HG03280 (cell line): ENCODE measurements around the gene SYT9.

Source experiments
- ATAC-seq: cut with Tn5 transposase; IDR thresholded peaks from one replicate; pipeline ENCODE4 v1.9.1; 2021; ENCODE audit warnings: mild to moderate bottlenecking, moderate library complexity; ENCODE audit not compliant: unreplicated experiment

The SYT9 gene

GRCh38 chr11:7421136-7421535, 169.4 kb downstream of the SYT9 start:
- ATAC-seq = no peak

- no peak for ATAC-seq
Measured at GRCh38 chr11:7422544-7423331, 171.0 kb downstream of the SYT9 start.

DNA sequence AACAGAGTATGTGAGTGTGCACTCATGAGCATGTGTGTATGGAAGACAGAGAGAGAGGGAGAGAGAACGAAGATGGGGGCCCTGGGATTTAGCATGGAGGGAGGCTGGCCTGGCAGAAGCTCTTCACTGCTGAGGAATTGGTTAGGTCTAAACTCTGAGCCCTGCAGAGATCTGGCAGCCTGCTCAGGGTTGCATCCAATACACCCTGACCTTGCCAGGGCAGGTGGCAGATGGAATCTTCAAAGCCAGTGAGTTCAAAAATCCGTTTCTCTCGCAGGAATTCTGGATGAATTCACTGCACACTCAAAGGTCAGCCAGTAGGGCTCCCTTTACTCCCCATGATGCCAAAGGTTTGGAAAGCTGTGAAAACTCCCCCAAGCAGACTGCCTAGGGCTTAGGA, 172.2 kb downstream of the SYT9 start:
- ATAC-seq = no peak

DNA sequence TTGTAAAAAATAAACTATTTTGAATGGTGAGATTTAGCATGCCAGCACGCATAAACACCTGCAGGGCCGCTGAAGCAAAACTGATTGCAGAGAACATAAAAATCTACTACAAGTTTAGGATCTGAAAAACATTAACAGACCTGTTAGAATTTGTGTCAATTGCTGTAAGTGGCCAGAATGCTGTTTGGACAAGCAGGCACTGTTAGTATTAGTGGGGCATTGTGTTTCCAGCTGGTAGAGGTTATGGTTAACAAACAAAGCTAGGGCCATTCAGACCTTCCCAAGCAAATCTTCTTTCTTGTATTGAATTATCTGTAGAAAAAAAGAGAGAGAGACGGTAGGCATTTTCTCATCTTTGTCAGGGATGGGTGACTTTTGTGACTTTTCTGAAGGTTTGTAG, 176.0 kb downstream of the SYT9 start:
- ATAC-seq = no peak

DNA sequence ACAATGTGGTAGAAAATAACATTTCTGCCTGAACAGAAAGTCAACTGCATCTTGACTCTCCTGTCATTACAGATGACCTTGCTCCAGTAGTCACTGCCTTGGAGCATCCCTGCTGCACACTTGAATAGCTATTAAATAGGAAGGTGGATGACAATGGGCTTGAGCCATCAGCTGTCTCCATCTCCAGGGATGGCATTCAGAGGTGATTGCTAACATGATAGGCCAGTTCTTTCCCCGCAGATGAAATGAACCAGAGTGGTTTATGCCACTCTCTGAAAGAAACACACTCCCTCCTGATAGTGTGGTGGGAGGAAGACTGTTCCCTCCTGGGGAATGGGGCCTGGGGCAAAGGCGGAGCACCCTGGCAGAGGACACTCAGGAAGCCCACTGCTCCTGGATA, 176.5 kb downstream of the SYT9 start:
- ATAC-seq = no peak

DNA sequence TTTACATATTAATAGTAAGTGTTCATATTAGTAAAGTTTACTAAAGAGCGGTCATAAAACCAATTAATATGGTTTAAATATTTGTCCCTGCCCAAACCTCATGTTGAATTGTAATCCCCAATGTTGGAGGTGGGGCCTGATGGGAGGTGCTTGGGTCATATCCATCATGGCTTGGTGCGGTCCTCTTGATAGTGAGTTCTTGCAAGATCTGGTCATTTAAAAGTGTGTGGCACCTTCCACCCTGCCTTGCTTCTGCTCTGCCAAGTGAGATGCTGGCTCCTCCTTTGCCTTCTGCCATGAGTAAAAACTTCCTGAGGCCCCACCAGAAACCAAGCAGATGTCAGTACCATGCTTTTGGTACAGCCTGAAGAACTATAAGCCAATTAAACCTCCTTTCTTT, 178.8 kb downstream of the SYT9 start:
- no peak for ATAC-seq

- ATAC-seq = no peak
Measured at GRCh38 chr11:7435176-7435575, 183.5 kb downstream of the SYT9 start.

DNA sequence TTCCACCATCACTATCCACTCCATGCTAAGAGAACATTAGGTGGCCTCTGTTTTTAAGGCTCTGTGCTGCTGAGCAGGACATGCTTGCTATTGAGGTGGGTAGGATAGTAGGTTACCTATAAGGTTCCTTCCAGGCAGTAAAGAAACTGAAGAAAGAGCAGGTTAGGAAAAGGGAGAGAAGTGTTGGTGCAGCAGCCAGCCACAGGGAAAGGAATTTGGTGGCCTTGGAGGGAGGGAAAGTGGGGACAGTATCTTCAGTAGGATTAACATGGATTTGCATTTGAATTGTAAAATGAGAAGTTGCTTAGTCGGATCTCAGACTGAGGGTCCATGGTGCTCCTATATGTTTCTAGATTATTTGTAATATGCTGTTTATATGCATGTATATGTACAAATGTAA, 184.4 kb downstream of the SYT9 start:
- no peak for ATAC-seq

DNA sequence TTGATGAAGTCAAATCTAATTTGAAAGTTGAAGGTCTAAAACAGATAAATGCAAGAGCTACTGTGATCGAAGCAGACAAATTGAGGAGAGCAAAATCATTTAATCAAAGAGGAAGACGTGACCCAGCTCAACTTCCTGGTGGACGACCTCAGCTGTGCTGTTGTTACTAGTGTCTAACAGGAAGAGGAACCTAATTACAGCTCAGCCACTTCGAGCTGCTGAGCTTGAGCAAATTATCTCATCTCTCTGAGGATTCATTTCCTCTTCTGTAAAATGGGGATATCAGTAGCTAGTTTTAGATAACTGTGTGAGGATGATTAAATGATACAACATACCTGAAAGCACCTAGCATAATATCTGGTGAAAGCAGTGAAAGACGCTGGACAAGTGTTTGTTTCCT, 185.0 kb downstream of the SYT9 start:
- peak; percentile 76 for ATAC-seq

- ATAC-seq = no peak
Measured at GRCh38 chr11:7437696-7438095, 186.0 kb downstream of the SYT9 start.

DNA sequence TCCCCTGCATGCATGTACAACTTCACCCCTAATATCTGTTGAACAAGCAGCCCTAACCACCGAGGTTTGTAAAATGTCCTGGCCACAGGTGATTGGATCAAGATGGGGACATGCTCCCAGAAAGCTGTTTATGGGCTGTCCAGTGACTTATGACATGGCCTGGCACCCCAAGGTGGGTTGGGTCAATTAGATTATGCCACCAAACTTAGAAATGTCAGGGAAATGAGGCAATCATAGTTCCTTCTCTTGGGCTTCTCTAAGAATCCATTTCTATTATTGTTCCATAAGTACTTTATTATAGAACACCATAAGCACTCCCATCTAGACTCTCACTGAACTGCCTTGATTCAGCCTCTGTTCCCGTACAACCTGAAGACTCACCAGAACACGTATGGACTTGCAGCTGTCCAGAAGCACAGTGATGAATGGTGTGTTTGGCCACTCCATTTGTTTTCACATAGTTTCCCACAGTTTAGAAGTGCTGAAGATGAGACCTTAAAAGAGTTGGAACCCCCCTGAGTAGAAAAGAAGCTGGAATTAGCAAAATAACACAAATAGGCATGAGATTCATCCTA, 188.1 kb downstream of the SYT9 start:
- no peak for ATAC-seq

DNA sequence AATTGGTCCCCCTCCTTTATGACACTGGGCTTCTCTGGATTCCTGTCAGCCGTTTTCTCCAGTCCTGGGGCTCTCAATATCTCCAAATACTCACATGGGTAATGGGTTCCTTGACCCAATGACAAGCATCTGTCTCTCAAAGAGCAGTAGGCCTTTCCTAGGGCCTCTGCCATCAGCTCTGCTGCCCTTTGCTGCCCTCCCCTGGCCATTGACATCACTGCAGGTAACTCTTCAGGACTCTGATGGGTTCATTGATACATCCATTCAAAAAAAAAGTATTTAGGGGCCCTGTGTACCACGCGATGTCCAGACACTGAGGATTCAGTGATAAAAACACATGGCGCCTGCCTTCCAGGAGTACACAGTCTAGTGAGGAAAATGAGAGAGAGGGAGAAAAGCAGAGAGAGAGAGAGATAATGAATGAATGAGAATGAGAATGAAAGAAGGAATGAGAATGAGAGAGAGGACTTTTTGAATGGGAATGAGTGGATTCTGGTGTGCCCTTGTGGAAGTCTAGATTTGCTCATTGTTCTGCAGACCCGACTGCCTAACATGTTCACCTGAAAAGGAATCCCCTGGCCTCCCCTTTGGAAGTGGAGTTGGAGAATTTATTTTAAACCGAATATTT, 191.0 kb downstream of the SYT9 start:
- ATAC-seq = peak; percentile 87

GRCh38 chr11:7444091-7444981, 192.6 kb downstream of the SYT9 start:
- ATAC-seq = no peak

GRCh38 chr11:7445564-7445963, 193.9 kb downstream of the SYT9 start:
- no peak for ATAC-seq

GRCh38 chr11:7448201-7448600, 196.5 kb downstream of the SYT9 start:
- ATAC-seq = no peak

- no peak for ATAC-seq
Measured at GRCh38 chr11:7449211-7449840, 197.6 kb downstream of the SYT9 start.

GRCh38 chr11:7449841-7450214, 198.1 kb downstream of the SYT9 start:
- no peak for ATAC-seq

DNA sequence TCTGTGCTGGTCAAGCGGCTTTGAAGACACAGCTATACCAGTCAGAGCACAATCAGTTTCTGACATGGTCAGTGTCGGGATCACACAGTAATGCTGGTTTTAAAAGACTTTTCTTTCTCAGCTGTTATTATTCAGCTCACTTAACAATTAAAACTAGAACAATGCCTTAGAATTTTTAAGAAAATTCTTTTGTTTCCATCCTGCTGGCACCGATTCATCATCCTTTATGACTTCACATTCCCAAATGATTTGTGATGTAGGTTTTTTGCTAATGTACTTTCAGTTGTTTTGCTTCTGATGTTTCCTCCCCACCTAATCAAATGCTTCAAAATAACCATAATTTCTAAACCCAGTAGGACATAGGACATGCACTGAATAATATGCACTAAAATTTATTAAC, 199.1 kb downstream of the SYT9 start:
- ATAC-seq = no peak

GRCh38 chr11:7451520-7451919, 199.8 kb downstream of the SYT9 start:
- ATAC-seq = no peak

- no peak for ATAC-seq
Measured at GRCh38 chr11:7451952-7452494, 200.3 kb downstream of the SYT9 start.

GRCh38 chr11:7454854-7455253, 203.2 kb downstream of the SYT9 start:
- ATAC-seq = no peak
